ENCODE data around the gene SLC1A2.

- no peak for TF ChIP-seq CTCF (IDR thresholded peaks at IDR 0.05)
- TF ChIP-seq POLR2A (IDR thresholded peaks at IDR 0.05) = no peak
- TF ChIP-seq EP300 (IDR thresholded peaks at IDR 0.05) = no peak
Measured at GRCh38 chr11:35376613-35377012, 42.7 kb downstream of the SLC1A2 start.
